ENCODE results near the gene CYP11A1. TPM values are rescaled to one million over a fixed set of nuclear protein-coding genes. Genes with fewer than 3 reads are reported as not detected.

CYP11A1 gene
- total and polyA plus RNA-seq, 10 of the 15 experiments (the other 5 are each of a cell fraction or from before 2014, with no cell fraction given): 0.11 to 1.2 (median 0.23) TPM; not detected in 5

DNA sequence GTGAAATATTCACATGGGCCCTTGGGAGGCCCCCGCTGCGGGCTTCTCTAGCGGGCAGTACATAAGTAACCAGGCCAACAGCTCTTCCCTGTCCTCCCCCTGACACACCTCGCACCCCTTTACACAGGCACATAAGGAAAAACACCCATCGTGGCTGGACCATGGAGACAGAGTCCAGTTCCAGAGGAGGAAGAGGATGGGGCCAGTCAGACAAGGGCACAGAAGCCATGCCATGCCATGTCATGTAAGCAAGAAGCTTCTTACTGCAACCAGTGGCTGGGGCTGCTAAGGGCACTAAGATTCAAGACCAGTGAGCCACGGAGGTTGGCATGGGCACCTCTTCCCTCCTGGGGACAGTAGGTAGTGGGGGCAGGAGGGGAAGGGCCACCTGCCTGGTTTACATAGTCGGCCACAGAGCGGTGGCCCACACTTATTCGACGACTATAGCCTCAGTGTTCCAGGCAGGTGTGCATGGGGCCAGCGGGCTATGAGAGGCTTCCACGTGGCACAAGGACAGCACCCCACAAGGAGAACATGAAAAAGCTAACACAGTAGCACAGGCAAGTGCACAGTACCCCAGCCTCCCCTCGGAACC, 5.7 kb upstream of the CYP11A1 start:
- H2AFZ ChIP-seq (ENCODE audit: control insufficient read depth, low read depth, low read length): peak overlapping the region; percentile 39
- ChIA-PET SMC1A (ENCODE audit: uncharacterized antibody, unreplicated experiment) (interaction anchor here (1.2 to 21.3 kb wide), 5 partner anchors 9 to 395 kb away, joined by 3 to 544 read pairs (median 3); partner anchors contain the start of gene SEMA7A), POLR2A (interaction anchor here (0.8 kb wide), 1 partner anchor 65 kb away, joined by 3 read pairs; no protein-coding TSS in a partner anchor), RAD21 (ENCODE audit: unreplicated experiment) (interaction anchor here (1.3 to 2.9 kb wide), 4 partner anchors 11 to 396 kb away, joined by 3 to 16 read pairs (median 4); no protein-coding TSS in a partner anchor), CTCF (interaction anchor here (0.6 to 21.7 kb wide), 16 partner anchors 28 to 398 kb away, joined by 3 to 655 read pairs (median 4); partner anchors contain the start of gene SEMA7A)
- FAIRE-seq (no peak), DNase-seq (ENCODE audit: low read depth, low spot score) (no peak), ATAC-seq (no peak)
- no peak for TF ChIP-seq NFXL1 (IDR thresholded peaks at IDR 0.05; ENCODE audit: borderline replicate concordance)
- H3K4me2 ChIP-seq (ENCODE audit: control insufficient read depth, insufficient read depth): peak overlapping the region; percentile 82; the same call in 1 of the 2 replicates
- H3K9ac ChIP-seq (ENCODE audit: control insufficient read depth, insufficient read depth, low read length): no peak overlapping the region; the same call in 1 of the 2 replicates
- peaks cover 26% of the 10 kb centered on the region for H3K4me1 ChIP-seq (ENCODE audit: control insufficient read depth, insufficient read depth, low read length)
- no peak overlapping the region for H3K27ac ChIP-seq (ENCODE audit: control insufficient read depth, insufficient read depth)
- no peaks in the 10 kb centered on the region for H3K36me3 ChIP-seq (ENCODE audit: control insufficient read depth in 2 of 2, insufficient read depth in 2 of 2, low read length in 1 of 2)
- intact Hi-C loops (cut with micrococcal nuclease; ENCODE audit: unreplicated experiment) (loop anchor here (1.0 kb wide), 1 partner anchor 259 kb away; no protein-coding TSS in a partner anchor), in situ Hi-C loops (cut with MboI) (no loop called here)
- 49% methylated on average over 13 of the region's 13 CpGs for WGBS (ENCODE audit: insufficient coverage, insufficient replicate concordance, low lambda C conversion rate, missing lambda C conversion rate)
- BruUV-seq (replicated peaks): no TSS peak
- H4K20me1 ChIP-seq (ENCODE audit: control insufficient read depth, insufficient read depth): no peaks in the 10 kb centered on the region
- H3K4me3 ChIP-seq: peak overlapping the region; percentile 69; the same call in 1 of the 2 replicates
- no peaks in the 10 kb centered on the region; the same call in 1 of the 2 replicates for H3K79me2 ChIP-seq (ENCODE audit: control insufficient read depth, insufficient read depth, low read length)
- no peaks in the 10 kb centered on the region for H3K9me3 ChIP-seq (replicated peaks; ENCODE audit: control insufficient read depth, insufficient read depth, low read length)
- no peaks in the 10 kb centered on the region; a peak in 2 of 4 replicates for H3K27me3 ChIP-seq (replicated peaks in 1 of 2; ENCODE audit: control insufficient read depth in 2 of 2, insufficient read depth in 2 of 2, low read length in 1 of 2)

GRCh38 chr15:74370471-74370870, 3.0 kb upstream of the CYP11A1 start:
- CTCF ChIA-PET: interaction anchor here (3.8 to 21.7 kb wide), 3 partner anchors 67 to 262 kb away, joined by 27 to 655 read pairs (median 41); partner anchors contain the start of gene SEMA7A
- Histone ChIP-seq H3K9ac (ENCODE audit: control insufficient read depth, insufficient read depth, low read length) (no peak overlapping the region), H3K79me2 (ENCODE audit: control insufficient read depth, insufficient read depth, low read length) (no peaks in the 10 kb centered on the region; the same call in 1 of the 2 replicates), H3K27me3 (replicated peaks in 1 of 2; ENCODE audit: control insufficient read depth in 2 of 2, insufficient read depth in 2 of 2, low read length in 1 of 2) (peaks cover 1 to 3% of the 10 kb centered on the region in 2 experiments; a peak in 3 of 4 replicates), H3K4me3 (no peak overlapping the region), H3K9me3 (replicated peaks; ENCODE audit: control insufficient read depth, insufficient read depth, low read length) (no peaks in the 10 kb centered on the region), H2AFZ (ENCODE audit: control insufficient read depth, low read depth, low read length) (no peak overlapping the region), H4K20me1 (ENCODE audit: control insufficient read depth, insufficient read depth) (no peaks in the 10 kb centered on the region), H3K4me1 (ENCODE audit: control insufficient read depth, insufficient read depth, low read length) (peaks cover 11% of the 10 kb centered on the region), H3K27ac (ENCODE audit: control insufficient read depth, insufficient read depth) (no peak overlapping the region), H3K36me3 (ENCODE audit: control insufficient read depth in 2 of 2, insufficient read depth in 2 of 2, low read length in 1 of 2) (no peaks in the 10 kb centered on the region), H3K4me2 (ENCODE audit: control insufficient read depth, insufficient read depth) (no peak overlapping the region)
- FAIRE-seq (no peak), DNase-seq (ENCODE audit: low read depth, low spot score) (no peak), ATAC-seq (no peak)
- in situ Hi-C loops (cut with MboI): no loop called here
- BruUV-seq (replicated peaks): no TSS peak
- 53% methylated on average over 5 of the region's 5 CpGs for WGBS (ENCODE audit: insufficient coverage, insufficient replicate concordance, low lambda C conversion rate, missing lambda C conversion rate)
- POLR2A ChIA-PET: no interaction called here
- SMC1A ChIA-PET (ENCODE audit: uncharacterized antibody, unreplicated experiment): interaction anchor here (21.3 kb wide), 1 partner anchor 67 kb away, joined by 544 read pairs; the partner anchor contains the start of gene SEMA7A
- RAD21 ChIA-PET (ENCODE audit: unreplicated experiment): no interaction called here
- intact Hi-C loops (cut with micrococcal nuclease; ENCODE audit: unreplicated experiment): no loop called here
- TF ChIP-seq IKZF2 (IDR thresholded peaks at IDR 0.05): no peak
- no peak for TF ChIP-seq BHLHE40 (IDR thresholded peaks at IDR 0.05; ENCODE audit: borderline replicate concordance in 1 of 2, low read depth in 2 of 2, low read length in 1 of 2)
- TF ChIP-seq, protein P1, sequence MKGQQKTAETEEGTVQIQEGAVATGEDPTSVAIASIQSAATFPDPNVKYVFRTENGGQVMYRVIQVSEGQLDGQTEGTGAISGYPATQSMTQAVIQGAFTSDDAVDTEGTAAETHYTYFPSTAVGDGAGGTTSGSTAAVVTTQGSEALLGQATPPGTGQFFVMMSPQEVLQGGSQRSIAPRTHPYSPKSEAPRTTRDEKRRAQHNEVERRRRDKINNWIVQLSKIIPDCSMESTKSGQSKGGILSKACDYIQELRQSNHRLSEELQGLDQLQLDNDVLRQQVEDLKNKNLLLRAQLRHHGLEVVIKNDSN (IDR thresholded peaks at IDR 0.05; ENCODE audit: borderline replicate concordance, extremely low read length, insufficient read depth, low read depth, low read length): no peak
- TF ChIP-seq ZNF592 (IDR thresholded peaks at IDR 0.05): no peak
- no peak for TF ChIP-seq STAT3 (IDR thresholded peaks at IDR 0.05; ENCODE audit: low read depth, low read length)
- no peak for TF ChIP-seq EED (IDR thresholded peaks at IDR 0.05; ENCODE audit: low read depth)
- no peak for TF ChIP-seq USF2 (IDR thresholded peaks at IDR 0.05; ENCODE audit: borderline replicate concordance, low read depth, low read length)
